GM21723 (cell line): ENCODE measurements around the gene ARHGAP8.
"Not testable (repeated sequence)": the region's sequence is repeated elsewhere in the genome, so short reads cannot be mapped to it uniquely, and the experiment has no call there.

Source experiments
- ATAC-seq: cut with Tn5 transposase; IDR thresholded peaks from one replicate; pipeline ENCODE4 v1.9.1; 2021; ENCODE audit warnings: mild to moderate bottlenecking, moderate library complexity; ENCODE audit not compliant: unreplicated experiment

ARHGAP8 gene

GRCh38 chr22:44850946-44851345, 98.6 kb downstream of the ARHGAP8 start:
- no peak for ATAC-seq

GRCh38 chr22:44854641-44855040, 102.3 kb downstream of the ARHGAP8 start:
- not testable (repeated sequence) for ATAC-seq

- no peak for ATAC-seq
Measured at GRCh38 chr22:44855855-44856254, 103.5 kb downstream of the ARHGAP8 start.

GRCh38 chr22:44858819-44859218, 106.4 kb downstream of the ARHGAP8 start:
- not testable (repeated sequence) for ATAC-seq

GRCh38 chr22:44859641-44860040, 107.3 kb downstream of the ARHGAP8 start:
- no peak for ATAC-seq

GRCh38 chr22:44860311-44860710, 107.9 kb downstream of the ARHGAP8 start:
- no peak for ATAC-seq

- ATAC-seq = no peak
Measured at GRCh38 chr22:44861245-44861644, 108.9 kb downstream of the ARHGAP8 start.

- no peak for ATAC-seq
Measured at GRCh38 chr22:44862281-44862680, 109.9 kb downstream of the ARHGAP8 start.

- ATAC-seq = no peak
Measured at GRCh38 chr22:44862981-44863860, 110.8 kb downstream of the ARHGAP8 start.

- no peak for ATAC-seq
Measured at GRCh38 chr22:44865193-44866057, 113.0 kb downstream of the ARHGAP8 start.

GRCh38 chr22:44869196-44869595, 116.8 kb downstream of the ARHGAP8 start:
- no peak for ATAC-seq

GRCh38 chr22:44870021-44870420, 117.6 kb downstream of the ARHGAP8 start:
- no peak for ATAC-seq

- ATAC-seq = no peak
Measured at GRCh38 chr22:44871782-44872181, 119.4 kb downstream of the ARHGAP8 start.

GRCh38 chr22:44876921-44877320, 124.5 kb downstream of the ARHGAP8 start:
- ATAC-seq = no peak

- ATAC-seq = no peak
Measured at GRCh38 chr22:44878483-44879300, 126.3 kb downstream of the ARHGAP8 start.

GRCh38 chr22:44879301-44879680, 126.9 kb downstream of the ARHGAP8 start:
- no peak for ATAC-seq

- no peak for ATAC-seq
Measured at GRCh38 chr22:44880610-44881290, 128.4 kb downstream of the ARHGAP8 start.

GRCh38 chr22:44881624-44882023, 129.2 kb downstream of the ARHGAP8 start:
- ATAC-seq = no peak

GRCh38 chr22:44882226-44882905, 130.0 kb downstream of the ARHGAP8 start:
- no peak for ATAC-seq

GRCh38 chr22:44883011-44883421, 130.6 kb downstream of the ARHGAP8 start:
- no peak for ATAC-seq
